ENCODE measurements around the gene KLHDC4.

Gene KLHDC4

DNA sequence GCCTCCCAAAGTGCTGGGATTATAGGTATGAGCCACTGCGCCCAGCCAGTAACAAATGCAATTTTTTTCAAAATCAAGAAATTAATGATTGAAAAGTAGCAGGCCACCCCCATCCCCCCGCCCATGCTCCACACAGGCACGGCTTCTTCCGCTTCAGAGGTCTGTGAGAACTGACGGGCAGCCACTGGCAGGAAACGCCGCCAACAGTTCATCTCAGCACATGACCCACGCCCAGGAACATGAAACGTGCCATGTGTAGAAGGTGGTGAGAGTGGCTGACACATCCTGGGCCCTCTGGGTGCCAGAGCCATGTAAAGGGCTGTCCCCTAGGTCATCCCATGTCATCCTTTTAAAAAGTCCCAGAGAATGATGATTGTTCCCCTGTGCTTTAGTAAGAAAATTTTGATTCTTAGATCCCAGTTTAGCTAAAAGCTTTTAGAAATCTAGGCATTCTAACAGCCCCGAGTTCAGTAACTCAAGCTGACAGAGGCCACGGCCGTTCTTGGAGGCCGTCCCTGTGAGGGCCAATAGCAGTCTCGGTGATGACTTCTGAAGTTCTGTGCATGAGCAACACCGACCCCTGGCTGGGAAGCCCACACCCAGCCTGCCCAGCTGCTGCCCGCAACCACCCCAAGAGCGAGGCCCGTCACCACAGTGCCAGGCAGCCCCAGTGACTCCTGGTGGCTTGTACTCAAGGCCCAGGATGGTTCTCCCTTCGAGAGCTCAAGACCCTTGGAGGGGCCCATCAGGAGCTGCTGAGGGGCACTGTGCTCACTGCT lies 52.1 kb downstream of the KLHDC4 start:
- TF ChIP-seq, protein P1, sequence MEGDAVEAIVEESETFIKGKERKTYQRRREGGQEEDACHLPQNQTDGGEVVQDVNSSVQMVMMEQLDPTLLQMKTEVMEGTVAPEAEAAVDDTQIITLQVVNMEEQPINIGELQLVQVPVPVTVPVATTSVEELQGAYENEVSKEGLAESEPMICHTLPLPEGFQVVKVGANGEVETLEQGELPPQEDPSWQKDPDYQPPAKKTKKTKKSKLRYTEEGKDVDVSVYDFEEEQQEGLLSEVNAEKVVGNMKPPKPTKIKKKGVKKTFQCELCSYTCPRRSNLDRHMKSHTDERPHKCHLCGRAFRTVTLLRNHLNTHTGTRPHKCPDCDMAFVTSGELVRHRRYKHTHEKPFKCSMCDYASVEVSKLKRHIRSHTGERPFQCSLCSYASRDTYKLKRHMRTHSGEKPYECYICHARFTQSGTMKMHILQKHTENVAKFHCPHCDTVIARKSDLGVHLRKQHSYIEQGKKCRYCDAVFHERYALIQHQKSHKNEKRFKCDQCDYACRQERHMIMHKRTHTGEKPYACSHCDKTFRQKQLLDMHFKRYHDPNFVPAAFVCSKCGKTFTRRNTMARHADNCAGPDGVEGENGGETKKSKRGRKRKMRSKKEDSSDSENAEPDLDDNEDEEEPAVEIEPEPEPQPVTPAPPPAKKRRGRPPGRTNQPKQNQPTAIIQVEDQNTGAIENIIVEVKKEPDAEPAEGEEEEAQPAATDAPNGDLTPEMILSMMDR (IDR thresholded peaks at IDR 0.05; ENCODE audit: low read length, missing control alignments), result no peak
- no peak overlapping the region for H3K4me3 ChIP-seq (replicated peaks; ENCODE audit: low read depth, low read length)
- DNase-seq (ENCODE audit: low read depth), result no peak

DNA sequence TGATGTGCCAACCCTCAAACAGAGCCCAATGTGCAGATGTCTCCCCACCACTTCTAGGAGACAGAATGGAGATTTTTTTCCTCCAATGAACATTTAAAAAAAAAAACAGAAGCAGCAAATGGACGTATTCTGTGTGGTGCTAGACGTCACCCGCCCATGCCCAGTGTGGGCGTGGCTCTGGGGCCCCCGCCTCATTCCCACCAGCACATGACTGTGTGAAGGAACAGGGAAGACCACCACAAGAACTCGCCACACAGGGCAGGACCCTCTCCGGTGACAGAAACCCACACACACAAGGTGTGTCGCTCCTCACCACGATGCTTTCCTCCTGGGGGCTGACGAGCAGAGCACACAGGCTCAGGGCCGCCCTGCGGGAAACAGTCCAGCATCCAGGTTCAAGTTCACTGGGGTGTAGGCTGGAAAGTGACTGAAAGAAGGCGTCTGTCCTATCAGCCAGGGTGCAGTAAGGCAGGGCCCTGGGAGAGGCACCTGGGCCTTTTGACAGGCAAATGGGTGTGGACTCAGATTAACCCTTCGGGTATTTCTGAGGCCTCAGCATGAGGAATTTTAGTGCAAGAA lies 53.5 kb downstream of the KLHDC4 start:
- TF ChIP-seq, protein P1 (IDR thresholded peaks at IDR 0.05; ENCODE audit: low read length, missing control alignments), result no peak
- DNase-seq (ENCODE audit: low read depth), result no peak
- H3K4me3 ChIP-seq (replicated peaks; ENCODE audit: low read depth, low read length), result no peak overlapping the region

DNA sequence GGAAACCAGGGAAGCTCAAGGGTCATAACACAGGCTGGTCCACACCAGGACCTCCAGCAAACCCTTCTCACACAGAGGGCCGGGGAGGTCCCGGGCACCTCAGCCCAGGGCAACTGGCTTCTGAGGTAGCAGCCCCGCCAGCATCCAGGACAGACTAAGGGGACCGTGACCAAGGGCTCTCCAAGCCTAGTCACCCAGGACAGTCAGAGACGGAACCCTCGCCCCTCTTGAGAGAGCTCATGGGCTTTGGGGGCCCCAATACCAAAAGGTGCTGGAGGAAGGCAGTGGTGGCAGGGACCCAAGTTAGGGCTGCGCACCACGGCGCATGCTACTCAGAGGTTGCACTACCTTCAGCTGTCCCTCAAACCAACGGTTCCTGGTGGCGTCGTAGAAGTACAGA lies 54.9 kb downstream of the KLHDC4 start:
- TF ChIP-seq, protein P1 (IDR thresholded peaks at IDR 0.05; ENCODE audit: low read length, missing control alignments), result no peak
- H3K4me3 ChIP-seq (replicated peaks; ENCODE audit: low read depth, low read length), result no peak overlapping the region

DNA sequence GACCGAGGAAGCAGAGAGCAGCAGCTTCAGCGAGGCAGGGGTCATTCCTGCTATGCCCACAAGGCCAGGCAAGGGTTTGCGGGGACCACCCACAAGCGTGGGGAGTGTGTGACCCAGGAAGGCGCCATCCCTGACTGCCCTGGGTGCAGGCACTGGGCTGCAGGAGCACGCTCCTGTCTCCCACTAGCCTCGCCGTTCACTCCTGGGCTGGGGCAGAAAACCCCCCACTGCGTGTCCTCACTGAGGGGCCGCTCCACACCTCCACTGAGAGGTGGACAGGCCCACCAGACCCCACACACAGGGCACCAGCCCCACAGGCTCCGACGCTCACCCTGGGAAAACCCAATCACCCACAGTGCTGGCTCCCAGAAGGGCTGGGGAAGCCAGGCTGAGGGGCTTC lies 56.1 kb downstream of the KLHDC4 start:
- DNase-seq (ENCODE audit: low read depth), result no peak
- TF ChIP-seq, protein P1 (IDR thresholded peaks at IDR 0.05; ENCODE audit: low read length, missing control alignments), result no peak
- no peak overlapping the region for H3K4me3 ChIP-seq (replicated peaks; ENCODE audit: low read depth, low read length)

More for the DNA sequence above, 54.9 kb downstream of the KLHDC4 start:
- DNase-seq (ENCODE audit: low read depth), result no peak

DNA sequence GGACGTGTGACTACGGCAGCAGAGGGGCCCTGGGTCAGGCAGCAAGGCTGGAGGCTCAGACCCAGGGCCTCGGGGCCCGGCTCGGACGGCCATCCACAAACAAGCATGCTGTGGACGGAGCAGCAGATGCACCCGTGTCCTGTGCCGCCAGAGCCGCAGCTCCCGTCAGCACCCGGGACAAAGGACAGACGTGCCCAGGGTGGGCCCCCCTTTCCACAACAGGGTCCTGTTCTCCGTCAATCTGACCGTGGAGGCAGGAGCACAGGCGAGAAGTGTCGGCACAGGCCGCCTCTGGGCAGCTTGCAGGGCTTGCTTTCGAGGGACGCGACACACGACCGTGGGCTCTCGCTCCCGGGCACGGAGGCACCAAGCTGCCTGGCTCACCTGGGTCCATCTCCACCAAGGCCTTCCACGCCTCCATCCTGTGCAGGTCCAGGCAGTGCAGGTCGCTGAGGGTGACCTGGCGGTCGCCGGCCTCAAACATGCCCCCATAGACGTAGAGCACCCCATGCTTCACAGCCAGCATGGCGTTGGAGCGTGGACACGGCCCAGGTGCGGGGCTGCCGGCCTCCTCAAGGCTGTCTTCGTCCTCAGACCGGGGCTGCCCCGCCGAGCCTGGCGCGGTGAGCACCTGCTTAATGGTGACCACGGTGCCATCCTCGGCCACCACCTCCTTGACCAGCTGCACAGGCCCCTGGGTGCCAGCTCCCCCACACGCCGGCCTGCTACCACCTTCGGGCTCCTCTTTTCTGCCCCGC lies 56.7 kb downstream of the KLHDC4 start:
- TF ChIP-seq, protein P1 (IDR thresholded peaks at IDR 0.05; ENCODE audit: low read length, missing control alignments), result no peak
- no peak for DNase-seq (ENCODE audit: low read depth)
- H3K4me3 ChIP-seq (replicated peaks; ENCODE audit: low read depth, low read length), result no peak overlapping the region

DNA sequence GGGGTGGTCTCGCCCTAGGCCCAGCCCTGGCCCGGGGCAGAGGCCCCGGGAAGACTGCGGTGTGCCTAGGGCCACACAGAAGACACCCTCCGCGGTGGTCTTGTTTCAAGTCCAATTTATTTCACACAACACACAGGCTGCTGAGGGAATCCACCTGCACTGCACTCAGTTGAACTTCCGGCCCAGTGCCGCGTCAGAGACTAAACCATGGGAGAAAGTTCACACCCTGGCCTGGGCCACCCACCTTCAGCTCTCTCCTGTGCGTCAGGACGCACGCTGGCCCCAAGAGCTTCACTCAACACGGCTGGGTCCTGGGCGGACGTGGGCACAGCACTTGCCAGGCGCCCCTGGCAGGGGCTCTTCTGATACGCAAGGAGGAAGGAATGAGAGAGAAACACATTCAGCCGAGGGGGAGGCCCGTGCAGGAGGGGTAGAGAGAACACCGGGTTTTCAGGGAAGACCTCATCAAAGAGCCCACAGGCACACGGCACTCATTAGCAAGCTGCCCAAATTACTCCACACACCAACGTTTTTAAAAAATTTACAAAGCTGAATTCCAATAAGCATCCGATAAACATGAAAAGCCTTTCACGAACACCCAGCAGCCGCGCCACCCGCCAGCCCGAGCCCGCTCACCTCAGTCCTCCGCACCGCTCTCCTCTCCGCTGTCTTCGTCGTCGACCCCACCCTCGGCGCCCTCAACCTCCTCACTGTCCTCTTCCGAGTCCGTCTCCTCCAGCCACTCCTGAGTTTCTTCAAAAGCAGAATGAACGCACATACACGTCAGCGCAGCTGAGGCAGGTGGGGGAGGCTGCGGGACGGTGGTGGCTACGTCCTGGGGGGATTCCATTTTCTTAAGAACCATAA lies 57.8 kb downstream of the KLHDC4 start:
- TF ChIP-seq, protein P1 (IDR thresholded peaks at IDR 0.05; ENCODE audit: low read length, missing control alignments), result no peak
- DNase-seq (ENCODE audit: low read depth), result no peak
- no peak overlapping the region for H3K4me3 ChIP-seq (replicated peaks; ENCODE audit: low read depth, low read length)
